HG02885 (cell line): ENCODE measurements around the gene DRAM1.

Source experiments
- ATAC-seq: cut with Tn5 transposase; IDR thresholded peaks from one replicate; pipeline ENCODE4 v1.9.1; 2021; ENCODE audit warnings: mild to moderate bottlenecking; ENCODE audit not compliant: unreplicated experiment, poor library complexity

The DRAM1 gene

DNA sequence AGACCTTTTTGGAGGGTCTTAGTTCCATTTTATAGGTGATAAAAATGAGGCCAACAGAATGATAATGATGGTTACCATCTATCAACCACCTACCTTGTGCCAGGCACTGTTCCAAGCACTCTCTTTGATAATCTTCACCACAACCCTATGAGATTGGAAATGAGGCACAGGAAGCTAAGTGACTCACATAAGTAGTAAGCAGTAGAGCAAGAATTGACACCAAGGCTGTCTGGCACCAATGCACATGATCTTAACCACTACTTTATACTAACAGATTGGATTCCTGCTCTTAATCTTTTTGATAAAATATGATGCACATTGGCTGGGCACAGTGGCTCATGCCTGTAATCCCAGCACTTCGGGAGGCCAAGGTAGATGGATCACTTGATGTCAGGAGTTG, 91.4 kb downstream of the DRAM1 start:
- ATAC-seq = no peak
